Left lung (tissue), 10 donors: ENCODE results near the gene IDNK. TPM values are rescaled to one million over a fixed set of nuclear protein-coding genes. Genes with fewer than 3 reads are reported as not detected.

Source experiments
- ATAC-seq: fragments of 200-7000 bp; cut with Tn5 transposase; one replicate; pipeline ENCODE4 v1.9.1; 2020; ENCODE audit warnings: moderate library complexity
- DNase-seq, 4 donors: peaks; one replicate each; pipeline ENCODE4 v3.0.0-alpha.2; 2013 to 2020
- H3K27ac ChIP-seq, 2 donors: fragments of 200-600 bp; sonication (generic) in 1 of 2; one replicate each; pipeline versions ENCODE4 v1.5.0 to v1.8.0; 2020 to 2021
- H3K27me3 ChIP-seq, 2 donors: fragments of 200-600 bp; sonication (generic) in 1 of 2; one replicate each; pipeline versions ENCODE4 v1.5.0 to v1.8.0; 2020 to 2021
- H3K36me3 ChIP-seq, 2 donors: fragments of 200-600 bp; sonication (generic) in 1 of 2; one replicate each; pipeline versions ENCODE4 v1.5.0 to v1.8.0; 2020 to 2021
- H3K4me1 ChIP-seq, 2 donors: fragments of 200-600 bp; one replicate each; pipeline ENCODE4 v1.8.0; 2021
- H3K4me3 ChIP-seq, 2 donors: fragments of 200-600 bp; sonication (generic) in 1 of 2; one replicate each; pipeline versions ENCODE4 v1.5.0 to v1.8.0; 2020 to 2021; ENCODE audit warnings: mild to moderate bottlenecking in 1 of 2
- H3K9me3 ChIP-seq, 2 donors: fragments of 200-600 bp; sonication (generic) in 1 of 2; one replicate each; pipeline versions ENCODE4 v1.5.0 to v1.8.0; 2020 to 2021
- intact Hi-C, 2 donors: fragments of 100-400 bp; cut with DNase I; formaldehyde crosslinking; loops; one replicate each; pipeline versions ENCODE4 v1.11.2 to v1.14.2; 2022
- polyA plus RNA-seq, 6 donors: library from polyadenylated mRNA; unstranded; fragments of 120-200 nt; gene quantifications; one replicate each; pipeline ENCODE4 v1.2.1, GENCODE V29; 2013; ENCODE audit not compliant: insufficient read length in 6 of 6
- total RNA-seq, 2 donors: library from RNA; stranded (reverse); fragmentation: NEBNext Ultra II Directional; extraction: Animal tissue kit (Norgen Biotek cat#: 25700); gene quantifications; one replicate each; pipeline ENCODE4 v1.2.1, GENCODE V29; 2021
- TF ChIP-seq, protein P1 (sequence below), 2 donors: fragments of 200-600 bp; sonication (generic) in 1 of 2; IDR thresholded peaks; one replicate each; pipeline versions ENCODE4 v1.5.0 to v1.8.0; 2021; ENCODE audit warnings: antibody characterized with exemption in 2 of 2
- donor health status: DM: no; HTN: yes; CAD: no.
- donor health status: DM: no; HTN: no; CAD: no.

IDNK gene
- total and polyA plus RNA-seq, 8 donors: 3.7 to 7.5 (median 5.3) TPM

- Histone ChIP-seq H3K27me3 (no peaks in the 10 kb centered on the region), H3K9me3 (no peaks in the 10 kb centered on the region), H3K36me3 (peaks cover 0 to 7% of the 10 kb centered on the region in 2 donors), H3K27ac (no peak overlapping the region), H3K4me3 (no peak overlapping the region), H3K4me1 (no peaks in the 10 kb centered on the region)
- intact Hi-C loops: no loop called here
- DNase-seq (no peak), ATAC-seq (no peak)
- TF ChIP-seq, protein P1, sequence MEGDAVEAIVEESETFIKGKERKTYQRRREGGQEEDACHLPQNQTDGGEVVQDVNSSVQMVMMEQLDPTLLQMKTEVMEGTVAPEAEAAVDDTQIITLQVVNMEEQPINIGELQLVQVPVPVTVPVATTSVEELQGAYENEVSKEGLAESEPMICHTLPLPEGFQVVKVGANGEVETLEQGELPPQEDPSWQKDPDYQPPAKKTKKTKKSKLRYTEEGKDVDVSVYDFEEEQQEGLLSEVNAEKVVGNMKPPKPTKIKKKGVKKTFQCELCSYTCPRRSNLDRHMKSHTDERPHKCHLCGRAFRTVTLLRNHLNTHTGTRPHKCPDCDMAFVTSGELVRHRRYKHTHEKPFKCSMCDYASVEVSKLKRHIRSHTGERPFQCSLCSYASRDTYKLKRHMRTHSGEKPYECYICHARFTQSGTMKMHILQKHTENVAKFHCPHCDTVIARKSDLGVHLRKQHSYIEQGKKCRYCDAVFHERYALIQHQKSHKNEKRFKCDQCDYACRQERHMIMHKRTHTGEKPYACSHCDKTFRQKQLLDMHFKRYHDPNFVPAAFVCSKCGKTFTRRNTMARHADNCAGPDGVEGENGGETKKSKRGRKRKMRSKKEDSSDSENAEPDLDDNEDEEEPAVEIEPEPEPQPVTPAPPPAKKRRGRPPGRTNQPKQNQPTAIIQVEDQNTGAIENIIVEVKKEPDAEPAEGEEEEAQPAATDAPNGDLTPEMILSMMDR (IDR thresholded peaks at IDR 0.05): no peak
Measured at GRCh38 chr9:83642793-83643192, 19.9 kb downstream of the IDNK start.

- TF ChIP-seq, protein P1 (IDR thresholded peaks at IDR 0.05): no peak
Measured at GRCh38 chr9:83646500-83647239, 23.7 kb downstream of the IDNK start.

DNA sequence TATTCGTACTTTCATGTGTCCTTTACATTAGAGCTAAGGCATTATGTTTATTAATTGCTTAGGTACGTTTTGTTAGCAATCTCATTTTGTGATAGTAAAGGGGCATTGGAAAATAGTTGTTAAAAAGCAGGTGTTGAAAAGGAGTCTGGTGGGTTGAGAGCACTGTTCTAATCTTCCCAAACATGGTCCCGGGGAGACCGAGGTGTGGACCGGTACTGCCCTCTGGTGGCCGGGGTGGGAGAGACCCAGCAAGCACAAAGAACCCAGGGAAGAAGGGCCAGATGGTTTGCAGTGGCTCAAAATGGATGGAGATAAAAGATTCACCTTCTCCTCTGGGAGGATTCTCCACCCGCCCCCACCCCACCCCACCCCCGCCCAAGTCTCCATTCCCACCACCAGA lies 26.1 kb downstream of the IDNK start:
- H3K36me3 ChIP-seq: peaks cover 0 to 53% of the 10 kb centered on the region in 2 donors
- TF ChIP-seq, protein P1 (IDR thresholded peaks at IDR 0.05): peak; percentile 55 to 78
- DNase-seq: peak in 3 of 4 donors; percentile 24 to 91 (median 57)

More at GRCh38 chr9:83646500-83647239, 23.7 kb downstream of the IDNK start:
- H3K27me3 ChIP-seq: no peaks in the 10 kb centered on the region
- H3K9me3 ChIP-seq: no peaks in the 10 kb centered on the region
- no peak for ATAC-seq
- peaks cover 0 to 30% of the 10 kb centered on the region in 2 donors for H3K36me3 ChIP-seq
- H3K4me3 ChIP-seq: no peak overlapping the region
- intact Hi-C loops: no loop called here
- DNase-seq: no peak
- H3K4me1 ChIP-seq: no peaks in the 10 kb centered on the region
- no peak overlapping the region for H3K27ac ChIP-seq

GRCh38 chr9:83649515-83649914 lies 26.6 kb downstream of the IDNK start:
- TF ChIP-seq, protein P1 (IDR thresholded peaks at IDR 0.05): peak in 1 of 2 donors; percentile 4
- ATAC-seq: no peak

More for the DNA sequence above, 26.1 kb downstream of the IDNK start:
- Histone ChIP-seq H3K27me3 (no peaks in the 10 kb centered on the region), H3K4me3 (no peak overlapping the region), H3K4me1 (no peaks in the 10 kb centered on the region), H3K9me3 (no peaks in the 10 kb centered on the region), H3K27ac (no peak overlapping the region)
- intact Hi-C loops: no loop called here
- peak; percentile 92 for ATAC-seq

DNA sequence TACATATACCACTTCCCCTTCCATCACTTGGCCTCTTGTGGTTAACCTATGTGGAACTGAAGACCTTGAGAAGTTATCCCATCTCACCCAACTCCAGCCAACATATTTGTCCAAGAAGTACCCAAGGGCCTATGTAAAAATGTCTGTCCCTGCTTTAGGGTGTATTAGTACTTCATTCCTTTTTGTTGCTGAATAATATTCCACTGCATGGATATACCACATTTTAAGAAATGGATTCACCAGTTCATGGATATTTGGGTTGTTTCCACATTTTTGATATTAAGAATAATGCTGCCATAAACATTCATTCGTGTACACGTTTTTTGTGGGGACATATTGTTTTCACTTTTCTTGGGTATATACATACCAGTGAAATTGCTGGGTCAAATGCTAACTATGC lies 28.6 kb downstream of the IDNK start:
- TF ChIP-seq, protein P1 (IDR thresholded peaks at IDR 0.05): no peak
- peaks cover 0 to 70% of the 10 kb centered on the region in 2 donors for H3K36me3 ChIP-seq
- no peak overlapping the region for H3K4me3 ChIP-seq
- intact Hi-C loops: no loop called here
- H3K4me1 ChIP-seq: no peaks in the 10 kb centered on the region
- no peak overlapping the region for H3K27ac ChIP-seq
- no peaks in the 10 kb centered on the region for H3K9me3 ChIP-seq
- ATAC-seq (no peak), DNase-seq (no peak)
- H3K27me3 ChIP-seq: no peaks in the 10 kb centered on the region

More at GRCh38 chr9:83649515-83649914, 26.6 kb downstream of the IDNK start:
- Histone ChIP-seq H3K4me3 (no peak overlapping the region), H3K27me3 (no peaks in the 10 kb centered on the region), H3K4me1 (no peaks in the 10 kb centered on the region), H3K36me3 (peaks cover 0 to 57% of the 10 kb centered on the region in 2 donors), H3K27ac (no peak overlapping the region), H3K9me3 (no peaks in the 10 kb centered on the region)
- intact Hi-C loops: no loop called here
- no peak for DNase-seq
